NCI-H345 treated with DMSO at 0.1 percent for 48 hours (cell line): ENCODE results near the gene HIF1A.

Experiments used
- DNase-seq: peaks from one replicate; lab custom pipeline; 2025; ENCODE audit not compliant: unreplicated experiment; lab: John Stamatoyannopoulos, UW

The HIF1A gene

GRCh38 chr14:61672796-61673195 is 22.5 kb upstream of the HIF1A start:
- DNase-seq, result no peak

GRCh38 chr14:61673305-61673704 is 22.0 kb upstream of the HIF1A start:
- DNase-seq, result no peak

- DNase-seq, result no peak
Observed at GRCh38 chr14:61675291-61675690, 20.0 kb upstream of the HIF1A start.

GRCh38 chr14:61677479-61677878 is 17.8 kb upstream of the HIF1A start:
- DNase-seq, result no peak

- no peak for DNase-seq
Observed at GRCh38 chr14:61678975-61679374, 16.3 kb upstream of the HIF1A start.

- DNase-seq, result no peak
Observed at GRCh38 chr14:61681413-61681812, 13.9 kb upstream of the HIF1A start.

- no peak for DNase-seq
Observed at GRCh38 chr14:61683108-61683507, 12.2 kb upstream of the HIF1A start.

GRCh38 chr14:61690039-61690438 is 5.3 kb upstream of the HIF1A start:
- DNase-seq, result no peak

- no peak for DNase-seq
Observed at GRCh38 chr14:61690982-61691381, 4.3 kb upstream of the HIF1A start.

GRCh38 chr14:61691495-61691894 is 3.8 kb upstream of the HIF1A start:
- DNase-seq, result no peak

GRCh38 chr14:61694039-61694438 is 1.3 kb upstream of the HIF1A start:
- no peak for DNase-seq

GRCh38 chr14:61695695-61696527 is 598 bp downstream of the HIF1A start:
- DNase-seq, result peak; percentile 16

GRCh38 chr14:61696753-61697318 is 1.5 kb downstream of the HIF1A start:
- DNase-seq, result no peak

GRCh38 chr14:61698206-61698980 is 3.1 kb downstream of the HIF1A start:
- no peak for DNase-seq

- DNase-seq, result no peak
Observed at GRCh38 chr14:61699027-61699426, 3.7 kb downstream of the HIF1A start.

GRCh38 chr14:61700104-61700886 is 5.0 kb downstream of the HIF1A start:
- no peak for DNase-seq

GRCh38 chr14:61701946-61702345 is 6.6 kb downstream of the HIF1A start:
- no peak for DNase-seq

- no peak for DNase-seq
Observed at GRCh38 chr14:61703342-61704129, 8.2 kb downstream of the HIF1A start.

- DNase-seq, result no peak
Observed at GRCh38 chr14:61704554-61704953, 9.2 kb downstream of the HIF1A start.

- no peak for DNase-seq
Observed at GRCh38 chr14:61705017-61705416, 9.7 kb downstream of the HIF1A start.
